Measurements from ENCODE around the gene ANO1.

ANO1 gene

GRCh38 chr11:70061734-70062133 lies 16.4 kb upstream of the ANO1 start:
- Histone ChIP-seq H3K4me2 (ENCODE audit: low read length) (no peak overlapping the region), H3K27ac (ENCODE audit: low read depth, low read length) (no peak overlapping the region), H3K9me3 (ENCODE audit: insufficient read depth, low read depth, low read length) (peaks cover 8% of the 10 kb centered on the region), H3K79me1 (ENCODE audit: low read length) (no peaks in the 10 kb centered on the region), H3K9ac (ENCODE audit: low read length) (no peak overlapping the region), H3K23ac (ENCODE audit: low read length) (no peak overlapping the region), H2AFZ (ENCODE audit: insufficient read depth, low read length, poor library complexity) (no peak overlapping the region), H3K79me2 (ENCODE audit: control insufficient read depth, insufficient read depth, low read length, poor library complexity) (no peaks in the 10 kb centered on the region), H3K4ac (ENCODE audit: low read depth, low read length) (no peak overlapping the region), H3K27me3 (ENCODE audit: insufficient read depth, low read length) (no peaks in the 10 kb centered on the region), H2BK120ac (ENCODE audit: insufficient read depth, low read length, poor library complexity) (no peak overlapping the region), H3K4me1 (ENCODE audit: control insufficient read depth in 1 of 2, insufficient read depth in 2 of 2, low read length in 2 of 2) (peaks cover 8% of the 10 kb centered on the region in 2 experiments), H2BK12ac (ENCODE audit: low read length) (no peak overlapping the region), H3K36me3 (ENCODE audit: control insufficient read depth in 1 of 2, insufficient read depth in 2 of 2, low read length in 2 of 2) (no peaks in the 10 kb centered on the region), H4K91ac (ENCODE audit: low read depth, low read length) (no peak overlapping the region), H2BK5ac (ENCODE audit: low read depth, low read length, poor library complexity) (no peak overlapping the region), H2AK5ac (ENCODE audit: low read length) (no peak overlapping the region), H3K18ac (ENCODE audit: low read length) (no peak overlapping the region), H3K14ac (ENCODE audit: low read length) (no peak overlapping the region), H4K12ac (ENCODE audit: low read depth, low read length) (no peak overlapping the region), H4K8ac (ENCODE audit: low read depth, low read length) (no peak overlapping the region), H3K4me3 (ENCODE audit: low read depth, low read length) (no peak overlapping the region)
- WGBS (ENCODE audit: extremely low coverage, insufficient coverage, insufficient read length): no CpG with 5 or more reads among the region's 1 CpG
- DNase-seq: no peak

DNA sequence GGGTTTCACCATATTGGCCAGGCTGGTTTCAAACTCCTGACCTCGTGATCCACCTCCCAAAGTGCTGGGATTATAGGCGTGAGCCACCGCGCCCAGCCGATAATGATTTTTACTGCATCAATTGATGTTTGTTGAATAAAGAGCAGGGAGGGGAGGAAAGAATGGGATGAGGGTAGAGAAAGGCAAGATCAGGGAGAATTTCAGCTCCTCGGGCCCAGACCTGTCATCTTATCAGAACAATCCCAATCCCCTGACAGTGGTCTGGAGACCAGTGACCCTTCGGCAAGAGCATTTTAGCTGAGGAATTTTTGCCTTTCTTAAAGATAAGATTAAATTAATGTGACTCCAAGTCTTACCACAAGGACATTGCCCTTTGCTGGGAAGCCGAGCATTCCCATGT lies 15.0 kb upstream of the ANO1 start:
- Histone ChIP-seq H4K91ac (ENCODE audit: low read depth, low read length) (no peak overlapping the region), H2BK12ac (ENCODE audit: low read length) (no peak overlapping the region), H3K4ac (ENCODE audit: low read depth, low read length) (no peak overlapping the region), H3K27ac (ENCODE audit: low read depth, low read length) (no peak overlapping the region), H3K4me2 (ENCODE audit: low read length) (no peak overlapping the region), H3K9ac (ENCODE audit: low read length) (no peak overlapping the region), H3K9me3 (ENCODE audit: insufficient read depth, low read depth, low read length) (peaks cover 8% of the 10 kb centered on the region), H2BK120ac (ENCODE audit: insufficient read depth, low read length, poor library complexity) (no peak overlapping the region), H2AFZ (ENCODE audit: insufficient read depth, low read length, poor library complexity) (no peak overlapping the region), H3K27me3 (ENCODE audit: insufficient read depth, low read length) (no peaks in the 10 kb centered on the region), H3K14ac (ENCODE audit: low read length) (no peak overlapping the region), H3K4me3 (ENCODE audit: low read depth, low read length) (no peak overlapping the region), H3K18ac (ENCODE audit: low read length) (no peak overlapping the region), H4K12ac (ENCODE audit: low read depth, low read length) (no peak overlapping the region), H2AK5ac (ENCODE audit: low read length) (no peak overlapping the region), H2BK5ac (ENCODE audit: low read depth, low read length, poor library complexity) (no peak overlapping the region), H3K4me1 (ENCODE audit: control insufficient read depth in 1 of 2, insufficient read depth in 2 of 2, low read length in 2 of 2) (peaks cover 10 to 15% of the 10 kb centered on the region in 2 experiments), H4K8ac (ENCODE audit: low read depth, low read length) (no peak overlapping the region), H3K79me2 (ENCODE audit: control insufficient read depth, insufficient read depth, low read length, poor library complexity) (no peaks in the 10 kb centered on the region), H3K36me3 (ENCODE audit: control insufficient read depth in 1 of 2, insufficient read depth in 2 of 2, low read length in 2 of 2) (no peaks in the 10 kb centered on the region), H3K23ac (ENCODE audit: low read length) (no peak overlapping the region), H3K79me1 (ENCODE audit: low read length) (no peaks in the 10 kb centered on the region)
- WGBS (ENCODE audit: extremely low coverage, insufficient coverage, insufficient read length): no CpG with 5 or more reads among the region's 8 CpGs
- peak; percentile 71 to 88 for DNase-seq

DNA sequence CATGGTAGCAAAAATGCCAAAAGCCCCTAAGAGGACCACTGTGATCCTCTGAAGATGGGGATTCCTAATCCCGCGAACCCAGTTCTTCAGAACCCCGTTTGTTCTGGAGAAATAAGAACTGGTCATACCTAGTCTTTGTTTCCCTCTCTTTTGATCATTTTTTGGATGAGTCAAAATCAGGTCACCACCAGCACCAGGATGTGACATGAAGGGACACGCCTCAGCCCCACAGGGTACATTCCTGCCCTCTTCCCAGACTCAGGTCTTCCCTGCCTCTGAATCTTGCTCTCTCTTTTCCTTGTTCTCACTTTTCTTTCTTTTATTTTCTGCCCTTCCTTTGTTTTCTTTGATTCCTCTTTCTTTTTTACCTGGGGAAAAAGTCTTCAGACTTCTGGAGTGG lies 14.6 kb upstream of the ANO1 start:
- Histone ChIP-seq H2BK12ac (ENCODE audit: low read length) (no peak overlapping the region), H3K4ac (ENCODE audit: low read depth, low read length) (no peak overlapping the region), H3K27me3 (ENCODE audit: insufficient read depth, low read length) (no peaks in the 10 kb centered on the region), H3K9me3 (ENCODE audit: insufficient read depth, low read depth, low read length) (peaks cover 8% of the 10 kb centered on the region), H3K79me2 (ENCODE audit: control insufficient read depth, insufficient read depth, low read length, poor library complexity) (no peaks in the 10 kb centered on the region), H2AK5ac (ENCODE audit: low read length) (no peak overlapping the region), H4K8ac (ENCODE audit: low read depth, low read length) (no peak overlapping the region), H3K4me2 (ENCODE audit: low read length) (no peak overlapping the region), H3K4me1 (ENCODE audit: control insufficient read depth in 1 of 2, insufficient read depth in 2 of 2, low read length in 2 of 2) (peaks cover 14 to 20% of the 10 kb centered on the region in 2 experiments), H2AFZ (ENCODE audit: insufficient read depth, low read length, poor library complexity) (no peak overlapping the region), H3K9ac (ENCODE audit: low read length) (no peak overlapping the region), H3K36me3 (ENCODE audit: control insufficient read depth in 1 of 2, insufficient read depth in 2 of 2, low read length in 2 of 2) (no peaks in the 10 kb centered on the region), H3K14ac (ENCODE audit: low read length) (no peak overlapping the region), H4K91ac (ENCODE audit: low read depth, low read length) (no peak overlapping the region), H2BK120ac (ENCODE audit: insufficient read depth, low read length, poor library complexity) (no peak overlapping the region), H3K27ac (ENCODE audit: low read depth, low read length) (no peak overlapping the region), H3K4me3 (ENCODE audit: low read depth, low read length) (no peak overlapping the region), H4K12ac (ENCODE audit: low read depth, low read length) (no peak overlapping the region), H2BK5ac (ENCODE audit: low read depth, low read length, poor library complexity) (no peak overlapping the region), H3K23ac (ENCODE audit: low read length) (no peak overlapping the region), H3K18ac (ENCODE audit: low read length) (no peak overlapping the region), H3K79me1 (ENCODE audit: low read length) (peaks cover under 1% of the 10 kb centered on the region)
- whole genome bisulfite sequencing (ENCODE audit: extremely low coverage, insufficient coverage, insufficient read length): no CpG with 5 or more reads among the region's 4 CpGs
- peak; percentile 68 to 89 for DNase-seq

- Histone ChIP-seq H3K23ac (ENCODE audit: low read length) (no peak overlapping the region), H3K9me3 (ENCODE audit: insufficient read depth, low read depth, low read length) (peaks cover 8% of the 10 kb centered on the region), H2AK5ac (ENCODE audit: low read length) (no peak overlapping the region), H4K91ac (ENCODE audit: low read depth, low read length) (no peak overlapping the region), H3K4me2 (ENCODE audit: low read length) (no peak overlapping the region), H3K36me3 (ENCODE audit: control insufficient read depth in 1 of 2, insufficient read depth in 2 of 2, low read length in 2 of 2) (no peaks in the 10 kb centered on the region), H3K14ac (ENCODE audit: low read length) (no peak overlapping the region), H3K27me3 (ENCODE audit: insufficient read depth, low read length) (no peaks in the 10 kb centered on the region), H3K4me1 (ENCODE audit: control insufficient read depth in 1 of 2, insufficient read depth in 2 of 2, low read length in 2 of 2) (peaks cover 17 to 24% of the 10 kb centered on the region in 2 experiments), H4K8ac (ENCODE audit: low read depth, low read length) (no peak overlapping the region), H2BK5ac (ENCODE audit: low read depth, low read length, poor library complexity) (no peak overlapping the region), H2BK12ac (ENCODE audit: low read length) (no peak overlapping the region), H3K4me3 (ENCODE audit: low read depth, low read length) (no peak overlapping the region), H3K9ac (ENCODE audit: low read length) (no peak overlapping the region), H3K79me2 (ENCODE audit: control insufficient read depth, insufficient read depth, low read length, poor library complexity) (no peaks in the 10 kb centered on the region), H3K79me1 (ENCODE audit: low read length) (peaks cover 2% of the 10 kb centered on the region), H2BK120ac (ENCODE audit: insufficient read depth, low read length, poor library complexity) (no peak overlapping the region), H4K12ac (ENCODE audit: low read depth, low read length) (no peak overlapping the region), H3K18ac (ENCODE audit: low read length) (no peak overlapping the region), H3K27ac (ENCODE audit: low read depth, low read length) (no peak overlapping the region), H2AFZ (ENCODE audit: insufficient read depth, low read length, poor library complexity) (no peak overlapping the region), H3K4ac (ENCODE audit: low read depth, low read length) (no peak overlapping the region)
- no peak for DNase-seq
- WGBS (ENCODE audit: extremely low coverage, insufficient coverage, insufficient read length): no CpG with 5 or more reads among the region's 10 CpGs
Observed at GRCh38 chr11:70064008-70064725, 13.9 kb upstream of the ANO1 start.

Data from trophoblast cell (in vitro differentiated cells and primary cell).